Stimulated activated CD4-positive, alpha-beta T cell treated with anti-CD3 and anti-CD28 coated beads, Interleukin-1b, Interleukin-23, amount 100 ng/mL, for 4 hours (primary cell): ENCODE results near the gene ZYG11B.
"Not testable (repeated sequence)": the region's sequence is repeated elsewhere in the genome, so short reads cannot be mapped to it uniquely, and the experiment has no call there.

ENCODE experiments used
- DNase-seq, 2 donors: peaks; one replicate each; pipeline ENCODE4 v3.0.0-alpha.2; 2020; ENCODE audit warnings: low read depth in 2 of 2

ZYG11B gene

GRCh38 chr1:52756020-52756419, 29.8 kb downstream of the ZYG11B start:
- no peak for DNase-seq

- no peak for DNase-seq
These were observed 33.7 kb downstream of the ZYG11B start for GRCh38 chr1:52759908-52760307.

- no peak for DNase-seq
These were observed 41.5 kb downstream of the ZYG11B start for GRCh38 chr1:52767596-52768280.

DNA sequence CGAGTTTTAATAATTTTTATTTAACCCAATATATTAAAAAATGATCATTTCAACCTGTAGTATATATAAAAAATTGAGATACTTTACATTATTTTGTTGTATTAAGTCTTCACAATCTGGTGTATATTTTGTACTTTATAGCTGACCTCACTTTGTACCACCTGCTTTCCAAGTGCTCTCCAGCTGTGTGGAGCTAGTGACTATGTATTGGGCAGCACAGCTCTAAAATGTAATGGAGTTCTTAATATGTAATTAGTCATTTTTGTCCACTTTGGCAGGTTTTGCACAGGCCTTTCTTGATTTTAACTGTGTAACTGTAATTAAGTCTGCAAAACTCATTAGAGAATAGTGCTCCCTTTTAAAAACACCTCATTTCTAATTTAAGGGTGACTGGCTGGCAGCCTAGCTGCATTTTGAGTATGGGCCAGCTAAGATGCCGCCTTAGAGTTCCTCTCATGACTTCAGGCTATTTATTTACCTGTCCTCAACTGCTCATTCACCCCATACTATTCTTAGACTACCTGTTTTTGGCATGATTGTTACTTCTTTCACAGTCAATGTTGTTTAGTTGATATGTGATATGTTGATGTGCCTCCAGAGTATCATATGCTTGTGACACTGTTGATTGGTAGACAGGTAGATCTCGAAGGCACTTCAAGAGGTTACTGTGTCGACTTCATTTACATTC, 43.2 kb downstream of the ZYG11B start:
- no peak for DNase-seq

GRCh38 chr1:52771384-52771783, 45.1 kb downstream of the ZYG11B start:
- DNase-seq = no peak

DNA sequence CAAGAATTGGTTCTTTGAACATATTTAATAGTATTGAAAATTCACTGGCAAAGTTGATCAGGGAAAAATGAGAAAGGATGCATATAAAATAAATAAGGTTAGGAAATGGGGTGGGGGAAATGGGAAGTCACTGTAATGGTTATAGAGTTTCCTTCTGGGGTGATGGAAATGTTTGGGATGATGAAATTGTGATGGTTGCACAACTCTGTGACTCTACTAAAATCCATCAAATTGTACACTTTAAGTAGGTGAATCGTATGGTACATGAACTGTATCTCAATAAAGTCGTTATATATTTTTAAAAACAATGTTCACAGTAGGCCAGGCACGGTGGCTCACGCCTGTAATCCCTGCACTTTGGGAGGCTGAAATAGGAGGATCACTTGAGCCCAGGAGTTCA, 59.9 kb downstream of the ZYG11B start:
- no peak for DNase-seq

- DNase-seq = not testable (repeated sequence)
These were observed 64.2 kb downstream of the ZYG11B start for GRCh38 chr1:52790429-52790828.

DNA sequence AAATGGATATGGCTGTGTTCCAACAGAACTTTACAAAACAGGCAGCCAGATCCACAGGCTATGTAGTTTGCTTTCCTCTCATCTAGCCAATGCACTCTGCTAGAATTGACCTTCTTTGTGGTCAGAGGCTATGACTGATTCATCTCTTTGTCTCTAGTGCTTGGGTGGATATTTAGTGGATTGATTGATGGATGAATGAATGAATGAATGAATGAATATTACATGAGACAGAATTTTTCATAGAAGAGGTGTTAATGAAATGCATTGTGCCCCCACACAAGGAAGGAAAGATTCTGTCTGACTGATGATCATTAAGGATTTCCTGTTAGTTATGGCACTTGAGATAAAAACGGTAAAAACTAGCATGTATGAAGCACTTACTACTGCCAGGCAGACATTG, 65.8 kb downstream of the ZYG11B start:
- no peak for DNase-seq

DNA sequence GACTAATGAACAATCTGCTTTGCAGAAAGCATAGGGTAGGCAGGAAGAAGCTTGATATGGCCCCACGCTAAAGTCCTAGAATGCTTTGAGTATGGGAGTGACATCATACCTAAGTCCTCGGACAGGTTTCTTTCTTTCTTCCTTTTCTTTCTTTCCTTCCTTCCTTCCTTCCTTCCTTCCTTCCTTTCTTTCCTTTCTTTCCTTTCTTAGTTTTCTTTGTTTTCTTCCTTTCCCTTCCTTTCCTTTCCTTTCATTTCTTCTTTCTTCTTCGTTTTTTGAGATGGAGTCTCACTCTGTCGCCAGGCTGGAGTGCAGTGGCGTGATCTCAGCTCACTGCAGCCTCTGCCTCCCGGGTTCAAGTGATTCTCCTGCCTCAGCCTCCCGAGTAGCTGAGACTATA, 67.5 kb downstream of the ZYG11B start:
- not testable (repeated sequence) for DNase-seq

DNA sequence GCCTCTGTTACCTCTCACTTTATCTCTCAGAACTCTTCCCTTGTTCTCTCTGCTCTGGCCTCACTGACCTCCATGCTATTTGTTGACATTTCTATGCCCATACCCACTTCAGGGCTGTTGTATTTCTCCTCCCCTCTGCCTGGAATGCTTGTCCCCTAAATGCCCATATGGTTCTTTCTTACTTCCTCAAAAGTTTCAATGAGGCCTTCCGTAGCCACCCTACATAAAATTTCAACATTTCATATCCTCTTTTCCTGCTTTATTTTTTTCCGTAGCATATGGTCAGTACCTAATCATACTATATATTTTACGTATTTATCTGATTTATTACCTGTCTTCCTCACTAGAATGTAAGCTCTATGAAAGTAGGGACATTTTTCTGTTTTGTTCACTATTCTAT, 69.2 kb downstream of the ZYG11B start:
- DNase-seq = no peak

DNA sequence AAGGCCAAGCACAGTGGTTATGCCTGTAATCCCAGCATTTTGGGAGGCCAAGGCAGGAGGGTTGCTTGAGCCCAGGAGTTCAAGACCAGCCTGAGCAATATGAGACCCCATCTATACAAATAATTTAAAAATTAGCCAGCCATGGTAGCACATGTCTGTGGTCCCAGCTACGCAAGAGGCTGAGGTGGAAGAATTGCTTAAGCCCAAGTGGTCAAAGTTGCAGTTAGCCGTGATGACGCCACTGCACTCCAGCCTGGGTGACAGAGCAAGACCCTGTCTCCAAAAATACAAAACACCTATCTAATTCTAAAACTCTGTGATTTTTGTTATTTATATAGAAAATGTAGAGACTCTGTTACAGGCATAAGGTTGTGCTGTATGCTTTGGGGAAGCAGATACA, 72.1 kb downstream of the ZYG11B start:
- DNase-seq = no peak

- no peak for DNase-seq
These were observed 74.8 kb downstream of the ZYG11B start for GRCh38 chr1:52801011-52801410.

- not testable (repeated sequence) for DNase-seq
These were observed 77.8 kb downstream of the ZYG11B start for GRCh38 chr1:52804083-52804482.

DNA sequence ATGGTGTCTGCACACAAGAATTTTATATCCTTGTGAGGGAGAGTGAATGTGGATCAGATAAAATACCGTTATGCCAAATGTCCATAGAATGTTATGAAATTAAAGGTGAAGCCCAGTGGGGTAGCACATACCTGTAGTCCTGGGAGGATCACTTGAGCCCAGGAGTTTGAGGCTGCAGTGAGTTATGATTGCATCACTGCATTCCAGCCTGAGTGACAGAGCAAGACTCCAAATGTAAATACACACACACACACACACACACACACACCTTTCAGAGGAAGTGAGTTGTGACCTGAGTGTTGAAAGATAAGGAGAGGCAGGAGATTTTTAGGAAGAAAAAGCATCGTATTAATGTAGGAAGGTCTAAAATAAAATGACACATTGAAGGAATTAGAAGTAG, 88.2 kb downstream of the ZYG11B start:
- no peak for DNase-seq

DNA sequence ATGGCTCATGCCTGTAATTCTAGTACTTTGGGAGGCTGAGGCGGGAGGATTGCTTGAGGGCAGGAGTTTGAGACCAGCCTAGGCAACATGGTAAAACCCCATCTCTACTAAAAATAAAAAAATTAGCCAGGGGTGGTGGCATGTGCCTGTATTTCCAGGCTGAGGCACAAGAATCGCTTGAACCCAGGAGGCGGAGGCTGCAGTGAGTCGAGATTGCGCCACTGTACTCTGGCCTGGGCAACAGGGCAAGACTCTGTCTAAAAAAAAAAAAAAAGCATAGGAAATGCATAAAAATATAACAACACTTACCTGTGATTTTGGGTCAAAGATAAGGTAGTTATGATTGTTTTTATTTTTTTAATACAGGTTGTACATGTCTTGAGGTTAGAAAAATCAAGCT, 94.6 kb downstream of the ZYG11B start:
- not testable (repeated sequence) for DNase-seq

GRCh38 chr1:52825868-52826267, 99.6 kb downstream of the ZYG11B start:
- DNase-seq = no peak

- DNase-seq = no peak
These were observed 108.5 kb downstream of the ZYG11B start for GRCh38 chr1:52834798-52835197.

DNA sequence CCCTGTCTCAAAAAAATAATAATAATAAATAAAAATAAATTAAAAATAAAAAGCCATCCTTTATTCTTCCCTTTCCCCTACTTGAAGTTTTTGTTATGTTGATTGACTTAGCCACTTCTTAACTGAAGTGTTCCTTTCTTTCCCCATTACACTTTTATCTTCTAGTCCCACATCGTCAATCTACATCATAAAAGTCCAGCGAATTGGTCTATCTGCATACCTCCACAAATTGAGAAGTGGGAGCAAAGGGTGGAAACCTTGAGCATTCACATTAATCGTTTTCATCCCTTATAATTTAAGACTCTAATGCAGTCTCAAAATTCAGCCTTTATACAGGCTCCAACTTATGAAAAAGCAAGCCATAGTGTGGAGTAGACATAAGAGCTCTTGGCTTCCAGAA, 109.8 kb downstream of the ZYG11B start:
- no peak for DNase-seq

GRCh38 chr1:52839175-52839574, 112.9 kb downstream of the ZYG11B start:
- not testable (repeated sequence) for DNase-seq

GRCh38 chr1:52842643-52843310, 116.5 kb downstream of the ZYG11B start, which contains the start of gene ZYG11A:
TSS of gene ZYG11A (plus strand) at chr1:52842760. CDS start at chr1:52842884, 124 bp downstream.
- DNase-seq = peak; percentile 44 to 60

- DNase-seq = not testable (repeated sequence)
These were observed 118.9 kb downstream of the ZYG11B start for GRCh38 chr1:52845119-52845518.

GRCh38 chr1:52848423-52848822, 122.2 kb downstream of the ZYG11B start:
- no peak for DNase-seq

GRCh38 chr1:52850951-52851350, 124.7 kb downstream of the ZYG11B start:
- no peak for DNase-seq
